H9 (cell line): Measurements from ENCODE around the gene ITGA8. TPM values are rescaled to one million over a fixed set of nuclear protein-coding genes. Genes with fewer than 3 reads are reported as not detected.

Source experiments
- DNase-seq: peaks from one replicate; pipeline ENCODE4 v3.0.0-alpha.2; 2017
- H2AFZ ChIP-seq: one replicate; pipeline ENCODE4 v1.6.1; 2013; ENCODE audit warnings: mild to moderate bottlenecking, low read length, control low read depth, moderate library complexity
- H2AK5ac ChIP-seq: 2 replicates; pipeline ENCODE4 v1.6.1; 2013; ENCODE audit warnings: low read length, control low read depth, mixed read lengths; ENCODE audit not compliant: insufficient read length
- H2BK120ac ChIP-seq: one replicate; pipeline ENCODE4 v1.6.1; 2013; ENCODE audit warnings: low read depth, mild to moderate bottlenecking, low read length, control low read depth, inconsistent platforms; ENCODE audit not compliant: poor library complexity, severe bottlenecking
- H2BK12ac ChIP-seq: 2 replicates; pipeline ENCODE4 v1.6.1; 2013; ENCODE audit warnings: low read length, control low read depth, mixed read lengths, low read depth; ENCODE audit not compliant: insufficient read length
- H2BK15ac ChIP-seq: 2 replicates; pipeline ENCODE4 v1.6.1; 2013; ENCODE audit warnings: low read depth, low read length, control low read depth
- H2BK20ac ChIP-seq: one replicate; pipeline ENCODE4 v1.6.1; 2013; ENCODE audit warnings: low read depth, mild to moderate bottlenecking, low read length, control low read depth, inconsistent platforms; ENCODE audit not compliant: poor library complexity, severe bottlenecking
- H2BK5ac ChIP-seq: 2 replicates; pipeline ENCODE4 v1.6.1; 2013; ENCODE audit warnings: low read length, control low read depth, mixed read lengths; ENCODE audit not compliant: insufficient read length
- H3K14ac ChIP-seq: 2 replicates; pipeline ENCODE4 v1.6.1; 2013; ENCODE audit warnings: low read length, control low read depth; ENCODE audit not compliant: insufficient read depth
- H3K18ac ChIP-seq: 2 replicates; pipeline ENCODE4 v1.6.1; 2013; ENCODE audit warnings: low read depth, mild to moderate bottlenecking, mixed read lengths, low read length, control low read depth; ENCODE audit not compliant: insufficient read length
- H3K23ac ChIP-seq: 2 replicates; pipeline ENCODE4 v1.6.1; 2013; ENCODE audit warnings: low read length, control low read depth, mixed read lengths, low read depth; ENCODE audit not compliant: insufficient read length
- H3K23me2 ChIP-seq: 2 replicates; pipeline ENCODE4 v1.6.1; 2013; ENCODE audit warnings: low read depth, mild to moderate bottlenecking, mixed read lengths, low read length, control low read depth; ENCODE audit not compliant: insufficient read length, poor library complexity, severe bottlenecking
- H3K27ac ChIP-seq: 2 replicates; pipeline ENCODE4 v1.5.1; 2013; ENCODE audit warnings: low read length, control low read depth, mixed read lengths, low read depth; ENCODE audit not compliant: insufficient read length
- H3K27me3 ChIP-seq: 2 replicates; pipeline ENCODE4 v1.6.1; 2013; ENCODE audit warnings: low read length, control low read depth, inconsistent platforms; ENCODE audit not compliant: insufficient read depth
- H3K4ac ChIP-seq: 2 replicates; pipeline ENCODE4 v1.6.1; 2013; ENCODE audit warnings: low read depth, mild to moderate bottlenecking, control low read depth, inconsistent platforms, low read length, moderate library complexity
- H3K4me1 ChIP-seq: 2 replicates; pipeline ENCODE4 v1.6.1; 2013; ENCODE audit warnings: low read length, control low read depth, inconsistent platforms; ENCODE audit not compliant: insufficient read depth
- H3K4me2 ChIP-seq: 2 replicates; pipeline ENCODE4 v1.6.1; 2013; ENCODE audit warnings: low read length, control low read depth, mixed read lengths; ENCODE audit not compliant: insufficient read length, insufficient read depth
- H3K56ac ChIP-seq: 2 replicates; pipeline ENCODE4 v1.6.1; 2013; ENCODE audit warnings: low read depth, mild to moderate bottlenecking, mixed read lengths, low read length, control low read depth; ENCODE audit not compliant: insufficient read length
- H3K79me1 ChIP-seq: 2 replicates; pipeline ENCODE4 v1.6.1; 2013; ENCODE audit warnings: low read depth, mild to moderate bottlenecking, moderate library complexity, low read length, control low read depth, inconsistent platforms; ENCODE audit not compliant: insufficient read depth, poor library complexity, severe bottlenecking
- H3K79me2 ChIP-seq: 2 replicates; pipeline ENCODE4 v1.6.1; 2013; ENCODE audit warnings: low read length, control low read depth, inconsistent platforms; ENCODE audit not compliant: insufficient read depth
- H3K9ac ChIP-seq: 2 replicates; pipeline ENCODE4 v1.6.1; 2013; ENCODE audit warnings: low read length, control low read depth, mixed read lengths; ENCODE audit not compliant: insufficient read length; ENCODE audit errors: extremely low read depth
- H3K9me3 ChIP-seq: one replicate; pipeline ENCODE4 v1.6.1; 2013; ENCODE audit warnings: low read depth, low read length, inconsistent platforms; ENCODE audit not compliant: control insufficient read depth
- H3T11ph ChIP-seq: one replicate; pipeline ENCODE4 v1.6.1; 2013; ENCODE audit warnings: mild to moderate bottlenecking, low read length, control low read depth, inconsistent platforms
- H4K20me1 ChIP-seq: one replicate; pipeline ENCODE4 v1.6.1; 2013; ENCODE audit not compliant: control insufficient read depth, insufficient read length, insufficient read depth
- H4K5ac ChIP-seq: 2 replicates; pipeline ENCODE4 v1.6.1; 2013; ENCODE audit warnings: low read depth, mild to moderate bottlenecking, mixed read lengths, low read length, control low read depth; ENCODE audit not compliant: insufficient read length
- H4K8ac ChIP-seq: replicated peaks from 2 replicates; pipeline ENCODE4 v1.6.1; 2013; ENCODE audit warnings: low read length, control low read depth, mixed read lengths, low read depth; ENCODE audit not compliant: insufficient read length
- H4K91ac ChIP-seq: 2 replicates; pipeline ENCODE4 v1.6.1; 2013; ENCODE audit warnings: low read depth, mild to moderate bottlenecking, moderate library complexity, mixed read lengths, low read length, control low read depth; ENCODE audit not compliant: insufficient read length
- H3K27ac Mint-ChIP-seq, 3 experiments: 2 replicates in 2 of 3; 3 replicates in 1 of 3; pipeline ENCODE4 v1.8.0; 2020 to 2021; ENCODE audit warnings: mixed read lengths in 3 of 3, mild to moderate bottlenecking in 1 of 3, moderate library complexity in 1 of 3
- H3K27me3 Mint-ChIP-seq: 2 replicates; pipeline ENCODE4 v1.8.0; 2021; ENCODE audit warnings: low read depth, mild to moderate bottlenecking, moderate library complexity, mixed read lengths
- H3K36me3 Mint-ChIP-seq, 3 experiments: 2 replicates in 2 of 3; 3 replicates in 1 of 3; pipeline ENCODE4 v1.8.0; 2020 to 2021; ENCODE audit warnings: low read depth in 3 of 3, mixed read lengths in 3 of 3; ENCODE audit not compliant: insufficient read depth in 1 of 3
- H3K4me1 Mint-ChIP-seq, 2 experiments: 2 replicates each; pipeline ENCODE4 v1.8.0; 2020; ENCODE audit warnings: mixed read lengths in 2 of 2
- H3K4me3 Mint-ChIP-seq, 2 experiments: 2 replicates in 1 of 2; 3 replicates in 1 of 2; pipeline ENCODE4 v1.8.0; 2020 to 2021; ENCODE audit warnings: mild to moderate bottlenecking in 2 of 2, mixed read lengths in 2 of 2, moderate library complexity in 1 of 2
- H3K9me3 Mint-ChIP-seq, 2 experiments: 2 replicates in 1 of 2; 3 replicates in 1 of 2; pipeline ENCODE4 v1.8.0; 2020; ENCODE audit warnings: mild to moderate bottlenecking in 2 of 2, mixed read lengths in 2 of 2, moderate library complexity in 1 of 2
- WGBS: extraction: QIAGEN DNeasy Blood & Tissue Kit; methylation state at CpG from one replicate; pipeline ENCODE4 v1.1.7; 2013; ENCODE audit warnings: missing lambda C conversion rate, low lambda C conversion rate, mixed read lengths; ENCODE audit not compliant: insufficient read length; ENCODE audit errors: extremely low coverage; 5-methylcytosine and 5-hydroxymethylcytosine counted together
- total RNA-seq: library from RNA; stranded (reverse); gene quantifications from 2 replicates; pipeline ENCODE4 v1.2.1, GENCODE V29; 2021
- TF ChIP-seq, protein P1 (sequence below): fragments of 200-600 bp; sonication (generic); conservative IDR thresholded peaks from 3 replicates; pipeline ENCODE4 v1.8.0; 2021; ENCODE audit warnings: antibody characterized with exemption, mild to moderate bottlenecking

ITGA8 gene
- total RNA-seq, 1 experiment from 2014 or later: not detected

- H3K18ac ChIP-seq: no peak overlapping the region
- H3K4me1 Mint-ChIP-seq: peaks cover 0 to 2% of the 10 kb centered on the region in 2 experiments; a peak in 1 of 4 replicates
- no peak overlapping the region for H4K91ac ChIP-seq
- H3K79me1 ChIP-seq: no peaks in the 10 kb centered on the region
- H4K20me1 ChIP-seq: no peaks in the 10 kb centered on the region
- H3K79me2 ChIP-seq: no peaks in the 10 kb centered on the region
- H2BK5ac ChIP-seq: no peak overlapping the region
- no CpG with 5 or more reads among the region's 3 CpGs for WGBS
- no peak overlapping the region for H4K8ac ChIP-seq
- H2AK5ac ChIP-seq: no peak overlapping the region
- H3K4me2 ChIP-seq: no peak overlapping the region
- no peak overlapping the region for H2BK120ac ChIP-seq
- H3K4me1 ChIP-seq: no peaks in the 10 kb centered on the region
- H3K14ac ChIP-seq: no peak overlapping the region
- no peak overlapping the region for H2BK15ac ChIP-seq
- H3K27ac ChIP-seq: no peak overlapping the region
- no peak overlapping the region for H3K23ac ChIP-seq
- no peak overlapping the region for H2BK20ac ChIP-seq
- H3K9ac ChIP-seq: no peak overlapping the region
- no peak overlapping the region for H2AFZ ChIP-seq
- no peaks in the 10 kb centered on the region for H3K9me3 ChIP-seq
- H3K36me3 Mint-ChIP-seq: no peaks in the 10 kb centered on the region
- no peak for DNase-seq
- TF ChIP-seq, protein P1, sequence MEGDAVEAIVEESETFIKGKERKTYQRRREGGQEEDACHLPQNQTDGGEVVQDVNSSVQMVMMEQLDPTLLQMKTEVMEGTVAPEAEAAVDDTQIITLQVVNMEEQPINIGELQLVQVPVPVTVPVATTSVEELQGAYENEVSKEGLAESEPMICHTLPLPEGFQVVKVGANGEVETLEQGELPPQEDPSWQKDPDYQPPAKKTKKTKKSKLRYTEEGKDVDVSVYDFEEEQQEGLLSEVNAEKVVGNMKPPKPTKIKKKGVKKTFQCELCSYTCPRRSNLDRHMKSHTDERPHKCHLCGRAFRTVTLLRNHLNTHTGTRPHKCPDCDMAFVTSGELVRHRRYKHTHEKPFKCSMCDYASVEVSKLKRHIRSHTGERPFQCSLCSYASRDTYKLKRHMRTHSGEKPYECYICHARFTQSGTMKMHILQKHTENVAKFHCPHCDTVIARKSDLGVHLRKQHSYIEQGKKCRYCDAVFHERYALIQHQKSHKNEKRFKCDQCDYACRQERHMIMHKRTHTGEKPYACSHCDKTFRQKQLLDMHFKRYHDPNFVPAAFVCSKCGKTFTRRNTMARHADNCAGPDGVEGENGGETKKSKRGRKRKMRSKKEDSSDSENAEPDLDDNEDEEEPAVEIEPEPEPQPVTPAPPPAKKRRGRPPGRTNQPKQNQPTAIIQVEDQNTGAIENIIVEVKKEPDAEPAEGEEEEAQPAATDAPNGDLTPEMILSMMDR: no peak
- H3K56ac ChIP-seq: no peak overlapping the region
- H3K23me2 ChIP-seq: no peaks in the 10 kb centered on the region
- H3T11ph ChIP-seq: no peak overlapping the region
- H3K27ac Mint-ChIP-seq: no peak overlapping the region
- no peak overlapping the region for H4K5ac ChIP-seq
- H3K4me3 Mint-ChIP-seq: no peak overlapping the region
- H3K27me3 Mint-ChIP-seq: no peaks in the 10 kb centered on the region; the same call in 1 of the 2 replicates
- no peak overlapping the region for H3K4ac ChIP-seq
- no peaks in the 10 kb centered on the region for H3K9me3 Mint-ChIP-seq
- H2BK12ac ChIP-seq: no peak overlapping the region
- H3K27me3 ChIP-seq: no peaks in the 10 kb centered on the region
Observed at GRCh38 chr10:15678851-15679250, 40.9 kb downstream of the ITGA8 start.
